ENCODE results near the gene VEPH1. TPM values are rescaled to one million over a fixed set of nuclear protein-coding genes. Genes with fewer than 3 reads are reported as not detected.

Gene VEPH1
- total and polyA plus RNA-seq, 7 experiments from 2014 or later, result 0.22 to 0.48 TPM; not detected in 5

DNA sequence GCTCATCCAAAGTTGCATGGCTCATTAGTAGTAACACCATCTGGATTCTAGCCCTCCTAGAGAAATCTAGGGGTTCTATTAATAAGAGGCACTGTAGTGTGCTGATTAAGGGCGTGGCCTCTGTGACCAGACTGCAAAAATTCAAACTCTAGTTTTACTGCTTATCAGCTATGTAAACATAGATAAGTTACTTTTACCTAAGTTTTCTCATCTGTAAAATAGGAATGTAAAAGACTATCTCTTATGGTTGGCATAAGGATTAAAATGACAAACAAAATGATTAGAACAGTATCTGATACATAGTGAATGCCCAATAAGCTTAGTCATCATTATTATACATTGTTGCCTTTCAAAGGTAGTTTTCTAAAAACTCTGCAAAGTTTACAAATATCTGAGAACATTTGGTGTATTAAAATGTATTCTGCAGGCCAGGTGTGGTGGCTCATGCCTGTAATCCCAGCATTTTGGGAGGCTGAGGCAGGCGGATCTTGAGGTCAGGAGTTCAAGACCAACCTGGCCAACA is 62.1 kb downstream of the VEPH1 start:
- peaks cover 0 to 5% of the 10 kb centered on the region in 2 donors for H3K27me3 ChIP-seq (ENCODE audit: control insufficient read depth in 2 of 2, insufficient read depth in 2 of 2, low read length in 2 of 2)
- Mint-ChIP-seq H3K4me3 (no peak overlapping the region), H3K27me3 (peaks cover 20 to 35% (median 30%) of the 10 kb centered on the region in 5 donors), H3K4me1 (peaks cover 7 to 12% (median 8%) of the 10 kb centered on the region in 7 donors), H3K9me3 (peaks cover 0 to 3% (median 0%) of the 10 kb centered on the region in 11 donors), H3K36me3 (no peaks in the 10 kb centered on the region), H3K27ac (no peak overlapping the region)
- no peaks in the 10 kb centered on the region for H3K4me1 ChIP-seq (ENCODE audit: control insufficient read depth in 2 of 2, insufficient read depth in 2 of 2, low read length in 2 of 2)
- intact Hi-C loops (cut with micrococcal nuclease), result no loop called here
- no peak overlapping the region for H3K27ac ChIP-seq (ENCODE audit: low read depth, low read length)
- no peak for DNase-seq
- no peak overlapping the region for H3K4me3 ChIP-seq (ENCODE audit: low read length)
- H3K36me3 ChIP-seq (ENCODE audit: control insufficient read depth in 2 of 3, insufficient read depth in 3 of 3, low read length in 3 of 3), result no peaks in the 10 kb centered on the region
- ChIA-PET CTCF (no interaction called here), POLR2A (no interaction called here)
- H3K9me3 ChIP-seq (ENCODE audit: control insufficient read depth in 2 of 3, low read length in 3 of 3), result no peaks in the 10 kb centered on the region
- no peak for ATAC-seq

DNA sequence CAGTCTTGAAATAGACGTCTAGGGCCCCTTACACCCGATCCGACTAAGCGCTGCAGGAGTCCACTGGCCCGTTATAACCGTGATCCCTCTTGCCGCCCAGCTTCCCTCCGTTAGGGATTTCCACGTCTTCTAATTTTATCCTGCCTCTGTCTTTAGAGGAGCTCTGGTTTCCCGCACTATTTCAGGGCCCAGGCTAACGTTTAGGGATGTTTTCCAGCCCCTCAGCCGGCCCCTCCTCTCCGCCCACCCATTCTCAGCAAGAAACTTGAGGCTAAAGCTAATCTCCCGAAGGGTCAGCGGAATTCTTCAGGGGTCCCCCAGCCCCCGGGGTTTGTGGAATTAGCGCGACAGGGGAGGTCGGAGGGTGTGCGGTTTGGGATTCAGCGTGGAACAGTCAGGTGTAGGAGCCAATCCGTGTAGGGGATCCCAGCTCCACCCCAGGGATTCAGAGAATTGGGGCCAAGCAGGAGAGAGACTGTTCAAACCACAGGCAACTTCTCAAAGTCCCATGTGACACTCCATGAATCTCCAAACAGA is 65.0 kb downstream of the VEPH1 start:
- Histone ChIP-seq H3K4me1 (ENCODE audit: control insufficient read depth in 2 of 2, insufficient read depth in 2 of 2, low read length in 2 of 2) (no peaks in the 10 kb centered on the region), H3K27ac (ENCODE audit: low read depth, low read length) (no peak overlapping the region), H3K4me3 (ENCODE audit: low read length) (no peak overlapping the region), H3K27me3 (ENCODE audit: control insufficient read depth in 2 of 2, insufficient read depth in 2 of 2, low read length in 2 of 2) (peaks cover 5% of the 10 kb centered on the region in 2 donors), H3K36me3 (ENCODE audit: control insufficient read depth in 2 of 3, insufficient read depth in 3 of 3, low read length in 3 of 3) (no peaks in the 10 kb centered on the region), H3K9me3 (ENCODE audit: control insufficient read depth in 2 of 3, low read length in 3 of 3) (no peaks in the 10 kb centered on the region)
- ChIA-PET POLR2A (no interaction called here), CTCF (no interaction called here)
- intact Hi-C loops (cut with micrococcal nuclease), result no loop called here
- Mint-ChIP-seq H3K4me3 (peak overlapping the region in 3 of 10 donors; percentile 39 to 46 (median 45)), H3K4me1 (peaks cover 7 to 12% (median 8%) of the 10 kb centered on the region in 7 donors), H3K27me3 (peaks cover 30 to 58% (median 41%) of the 10 kb centered on the region in 5 donors), H3K27ac (no peak overlapping the region), H3K9me3 (peaks cover 0 to 7% (median 0%) of the 10 kb centered on the region in 11 donors), H3K36me3 (no peaks in the 10 kb centered on the region)
- DNase-seq (no peak), ATAC-seq (no peak)

DNA sequence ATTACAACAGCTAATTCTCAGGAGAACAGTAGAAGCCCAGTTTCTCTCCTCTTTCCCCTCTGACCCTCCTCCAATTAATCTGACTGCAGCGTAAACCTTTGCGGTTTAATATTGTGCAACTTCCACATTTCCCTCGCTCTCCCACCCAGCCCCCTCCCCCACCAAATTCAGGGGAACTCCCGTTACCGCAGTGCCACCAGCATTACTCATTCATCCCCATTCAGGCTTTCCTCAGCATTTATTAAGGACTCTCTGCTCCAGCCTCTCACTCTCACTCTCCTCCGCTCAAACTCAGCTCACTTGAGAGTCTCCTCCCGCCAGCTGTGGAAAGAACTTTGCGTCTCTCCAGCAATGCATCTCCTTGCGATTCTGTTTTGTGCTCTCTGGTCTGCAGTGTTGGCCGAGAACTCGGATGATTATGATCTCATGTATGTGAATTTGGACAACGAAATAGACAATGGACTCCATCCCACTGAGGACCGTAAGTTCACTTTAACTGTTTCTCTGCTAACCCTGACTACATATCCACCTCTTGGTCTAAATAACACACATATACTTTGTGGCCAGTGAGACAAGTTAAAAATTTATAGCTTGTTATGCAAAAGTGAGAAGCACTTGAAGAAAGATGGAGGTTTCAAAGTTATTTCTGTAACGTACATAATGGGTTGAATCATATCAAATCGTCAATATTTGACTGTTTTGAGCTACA is 66.5 kb downstream of the VEPH1 start, which contains the start of gene PTX3:
TSS of gene PTX3 (plus strand) at position 268 of the 709 bp plus-strand sequence. CDS start at position 352, 84 bp downstream.
- H3K4me3 Mint-ChIP-seq, result peak within 1 kb of the TSS in 7 of 10 donors; percentile 2 to 56 (median 37)
- Histone ChIP-seq H3K4me1 (ENCODE audit: control insufficient read depth in 2 of 2, insufficient read depth in 2 of 2, low read length in 2 of 2) (no peaks in the 10 kb centered on the region), H3K9me3 (ENCODE audit: control insufficient read depth in 2 of 3, low read length in 3 of 3) (no peaks in the 10 kb centered on the region), H3K36me3 (ENCODE audit: control insufficient read depth in 2 of 3, insufficient read depth in 3 of 3, low read length in 3 of 3) (no peaks in the 10 kb centered on the region), H3K27me3 (ENCODE audit: control insufficient read depth in 2 of 2, insufficient read depth in 2 of 2, low read length in 2 of 2) (peaks cover 5% of the 10 kb centered on the region in 2 donors), H3K27ac (ENCODE audit: low read depth, low read length) (no peak within 1 kb of the TSS), H3K4me3 (ENCODE audit: low read length) (no peak within 1 kb of the TSS)
- no peak within 1 kb of the TSS for H3K27ac Mint-ChIP-seq
- peaks cover 30 to 58% (median 46%) of the 10 kb centered on the region in 5 donors for H3K27me3 Mint-ChIP-seq
- ChIA-PET POLR2A (no interaction called here), CTCF (no interaction called here)
- H3K4me1 Mint-ChIP-seq, result peaks cover 7 to 12% (median 8%) of the 10 kb centered on the region in 7 donors
- ATAC-seq (peak; percentile 82), DNase-seq (no peak)
- H3K36me3 Mint-ChIP-seq, result no peaks in the 10 kb centered on the region
- intact Hi-C loops (cut with micrococcal nuclease), result no loop called here
- H3K9me3 Mint-ChIP-seq, result peaks cover 0 to 7% (median 0%) of the 10 kb centered on the region in 11 donors

DNA sequence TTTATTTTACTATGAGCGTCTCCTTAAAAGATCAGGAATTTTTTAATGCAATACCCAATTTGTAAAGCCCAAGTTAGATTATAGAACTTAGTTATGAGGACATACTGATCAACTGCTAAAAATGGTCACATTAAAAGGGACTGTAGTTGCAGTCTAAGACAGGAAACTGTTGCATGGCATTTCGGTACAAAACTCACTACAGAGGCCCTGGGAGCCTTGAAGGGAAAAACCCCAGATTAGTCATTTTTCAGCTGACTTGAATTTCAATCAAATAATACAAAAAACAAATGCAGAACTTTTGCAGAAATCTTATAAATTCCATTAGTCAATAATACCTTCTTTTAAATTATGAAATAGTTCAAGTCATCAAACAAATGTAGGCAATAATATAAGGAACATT is 73.5 kb downstream of the VEPH1 start:
- ChIA-PET POLR2A (no interaction called here), CTCF (no interaction called here)
- Mint-ChIP-seq H3K4me1 (no peaks in the 10 kb centered on the region), H3K27me3 (peaks cover 0 to 19% (median 9%) of the 10 kb centered on the region in 5 donors), H3K27ac (no peak overlapping the region), H3K4me3 (no peak overlapping the region), H3K9me3 (peaks cover 0 to 8% (median 1%) of the 10 kb centered on the region in 11 donors), H3K36me3 (no peaks in the 10 kb centered on the region)
- no peak for DNase-seq
- H3K9me3 ChIP-seq (ENCODE audit: control insufficient read depth in 2 of 3, low read length in 3 of 3), result no peaks in the 10 kb centered on the region
- intact Hi-C loops (cut with micrococcal nuclease), result no loop called here
- ATAC-seq, result peak; percentile 73
- no peak overlapping the region for H3K4me3 ChIP-seq (ENCODE audit: low read length)
- H3K36me3 ChIP-seq (ENCODE audit: control insufficient read depth in 2 of 3, insufficient read depth in 3 of 3, low read length in 3 of 3), result no peaks in the 10 kb centered on the region
- H3K4me1 ChIP-seq (ENCODE audit: control insufficient read depth in 2 of 2, insufficient read depth in 2 of 2, low read length in 2 of 2), result no peaks in the 10 kb centered on the region
- H3K27ac ChIP-seq (ENCODE audit: low read depth, low read length), result no peak overlapping the region
- peaks cover 0 to 3% of the 10 kb centered on the region in 2 donors for H3K27me3 ChIP-seq (ENCODE audit: control insufficient read depth in 2 of 2, insufficient read depth in 2 of 2, low read length in 2 of 2)

DNA sequence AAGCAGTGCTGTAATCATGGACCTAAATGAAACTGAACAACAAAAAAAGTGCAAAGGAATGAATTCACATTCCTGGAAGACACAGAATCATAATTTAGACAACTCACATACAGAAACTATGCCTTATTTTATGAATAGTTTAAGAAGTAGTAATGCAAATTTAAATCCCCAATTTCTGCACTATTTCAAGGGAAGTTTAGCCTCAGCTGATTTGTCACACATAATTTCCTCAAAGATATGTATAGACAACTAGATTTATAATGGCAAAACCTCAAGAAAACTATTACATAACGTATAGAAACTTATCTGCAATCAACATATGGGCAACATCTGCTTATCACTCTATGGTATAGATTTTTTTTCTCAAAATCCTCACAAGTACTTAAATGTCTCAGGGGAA is 74.4 kb downstream of the VEPH1 start:
- Histone ChIP-seq H3K4me3 (ENCODE audit: low read length) (no peak overlapping the region), H3K36me3 (ENCODE audit: control insufficient read depth in 2 of 3, insufficient read depth in 3 of 3, low read length in 3 of 3) (no peaks in the 10 kb centered on the region), H3K27me3 (ENCODE audit: control insufficient read depth in 2 of 2, insufficient read depth in 2 of 2, low read length in 2 of 2) (no peaks in the 10 kb centered on the region), H3K27ac (ENCODE audit: low read depth, low read length) (no peak overlapping the region), H3K9me3 (ENCODE audit: control insufficient read depth in 2 of 3, low read length in 3 of 3) (no peaks in the 10 kb centered on the region), H3K4me1 (ENCODE audit: control insufficient read depth in 2 of 2, insufficient read depth in 2 of 2, low read length in 2 of 2) (no peaks in the 10 kb centered on the region)
- no peaks in the 10 kb centered on the region for H3K36me3 Mint-ChIP-seq
- no peak overlapping the region for H3K27ac Mint-ChIP-seq
- H3K9me3 Mint-ChIP-seq, result peaks cover 0 to 14% (median 7%) of the 10 kb centered on the region in 11 donors
- intact Hi-C loops (cut with micrococcal nuclease), result no loop called here
- H3K27me3 Mint-ChIP-seq, result peaks cover 0 to 13% (median 7%) of the 10 kb centered on the region in 5 donors
- H3K4me1 Mint-ChIP-seq, result no peaks in the 10 kb centered on the region
- ChIA-PET CTCF (no interaction called here), POLR2A (no interaction called here)
- no peak overlapping the region for H3K4me3 Mint-ChIP-seq
- no peak for ATAC-seq
- no peak for DNase-seq

DNA sequence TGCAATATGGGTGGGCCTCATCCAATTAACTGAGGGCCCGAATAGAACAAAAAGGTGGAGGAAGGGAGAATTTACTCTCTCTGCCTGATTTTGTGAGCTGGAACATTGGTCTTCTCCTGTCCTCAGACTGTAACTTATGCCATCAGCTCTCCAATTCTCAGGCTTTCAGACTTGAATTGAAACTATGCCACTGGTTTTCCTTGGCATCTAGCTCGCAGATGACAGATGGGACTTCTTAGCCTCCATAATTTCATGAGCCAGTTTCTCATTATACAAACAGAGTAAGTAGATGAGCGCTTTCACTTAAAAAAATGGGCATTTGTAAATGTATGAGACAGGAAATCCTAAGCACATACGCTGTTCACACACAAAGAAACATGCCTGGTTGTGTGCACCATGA is 75.3 kb downstream of the VEPH1 start:
- H3K27ac ChIP-seq (ENCODE audit: low read depth, low read length), result no peak overlapping the region
- no peak overlapping the region for H3K27ac Mint-ChIP-seq
- no peaks in the 10 kb centered on the region for H3K4me1 ChIP-seq (ENCODE audit: control insufficient read depth in 2 of 2, insufficient read depth in 2 of 2, low read length in 2 of 2)
- no peak for DNase-seq
- H3K4me3 ChIP-seq (ENCODE audit: low read length), result no peak overlapping the region
- peaks cover 0 to 16% (median 7%) of the 10 kb centered on the region in 11 donors for H3K9me3 Mint-ChIP-seq
- no peaks in the 10 kb centered on the region for H3K36me3 ChIP-seq (ENCODE audit: control insufficient read depth in 2 of 3, insufficient read depth in 3 of 3, low read length in 3 of 3)
- ChIA-PET POLR2A (no interaction called here), CTCF (no interaction called here)
- H3K36me3 Mint-ChIP-seq, result no peaks in the 10 kb centered on the region
- H3K9me3 ChIP-seq (ENCODE audit: control insufficient read depth in 2 of 3, low read length in 3 of 3), result no peaks in the 10 kb centered on the region
- no peaks in the 10 kb centered on the region for H3K27me3 ChIP-seq (ENCODE audit: control insufficient read depth in 2 of 2, insufficient read depth in 2 of 2, low read length in 2 of 2)
- no peak overlapping the region for H3K4me3 Mint-ChIP-seq
- intact Hi-C loops (cut with micrococcal nuclease), result no loop called here
- H3K27me3 Mint-ChIP-seq, result peaks cover 0 to 13% (median 5%) of the 10 kb centered on the region in 5 donors
- H3K4me1 Mint-ChIP-seq, result no peaks in the 10 kb centered on the region
- no peak for ATAC-seq
